Neural cell (in vitro differentiated cells): ENCODE measurements around the gene TSR3. TPM values are rescaled to one million over a fixed set of nuclear protein-coding genes. Genes with fewer than 3 reads are reported as not detected.

ENCODE experiments used
- H2AFZ ChIP-seq: fragments of 200-600, 300-800 bp; sonication (generic), shearing (Covaris generic); 2 replicates; pipeline ENCODE4 v1.6.0; 2014; ENCODE audit warnings: low read depth, mild to moderate bottlenecking, antibody characterized with exemption, low read length, moderate library complexity
- H3F3A ChIP-seq: fragments of 200-600 bp; shearing (Covaris generic); 2 replicates; pipeline ENCODE4 v1.6.1; 2016; ENCODE audit warnings: mild to moderate bottlenecking, moderate library complexity, mixed read lengths, antibody characterized with exemption, low read length; ENCODE audit not compliant: insufficient read depth, poor library complexity, severe bottlenecking
- H3K27ac ChIP-seq: fragments of 200-600, 300-800 bp; sonication (generic), shearing (Covaris generic); 2 replicates; pipeline ENCODE4 v1.5.1; 2014; ENCODE audit warnings: mild to moderate bottlenecking, low read length, moderate library complexity
- H3K27me3 ChIP-seq: fragments of 300-800, 200-600 bp; sonication (generic), shearing (Covaris generic); 2 replicates; pipeline ENCODE4 v1.6.0; 2014; ENCODE audit warnings: mild to moderate bottlenecking, low read depth, low read length, moderate library complexity; ENCODE audit not compliant: insufficient read depth
- H3K36me3 ChIP-seq: fragments of 300-800, 200-600 bp; sonication (generic), shearing (Covaris generic); 2 replicates; pipeline ENCODE4 v1.5.1; 2014; ENCODE audit warnings: mild to moderate bottlenecking, antibody characterized with exemption, low read length, moderate library complexity; ENCODE audit not compliant: insufficient read depth
- H3K4me2 ChIP-seq: fragments of 300-800, 200-600 bp; sonication (generic), shearing (Covaris generic); 2 replicates; pipeline ENCODE4 v1.6.0; 2014; ENCODE audit warnings: mild to moderate bottlenecking, low read length
- H3K4me3 ChIP-seq: fragments of 300-800, 200-600 bp; sonication (generic), shearing (Covaris generic); 2 replicates; pipeline ENCODE4 v1.5.1; 2014; ENCODE audit warnings: mild to moderate bottlenecking, low read length, moderate library complexity
- H3K79me2 ChIP-seq: fragments of 200-600 bp; shearing (Covaris generic); replicated peaks from 2 replicates; pipeline ENCODE4 v1.6.0; 2014; ENCODE audit warnings: mild to moderate bottlenecking, low read length, moderate library complexity; ENCODE audit not compliant: insufficient read depth
- H3K9ac ChIP-seq: fragments of 300-800, 200-600 bp; sonication (generic), shearing (Covaris generic); 2 replicates; pipeline ENCODE4 v1.6.1; 2016; ENCODE audit warnings: mild to moderate bottlenecking, low read length, mixed read lengths
- H3K9me2 ChIP-seq: fragments of 200-600 bp; shearing (Covaris generic); 2 replicates; pipeline ENCODE4 v1.6.1; 2016; ENCODE audit warnings: mild to moderate bottlenecking, low read length, mixed read lengths; ENCODE audit not compliant: insufficient read depth
- H3K9me3 ChIP-seq: fragments of 200-600, 300-800 bp; sonication (generic), shearing (Covaris generic); 2 replicates; pipeline ENCODE4 v1.6.1; 2016; ENCODE audit warnings: mild to moderate bottlenecking, mixed run types, low read length, moderate library complexity, mixed read lengths
- H4K20me1 ChIP-seq: fragments of 200-600 bp; shearing (Covaris generic); 2 replicates; pipeline ENCODE4 v1.6.1; 2016; ENCODE audit warnings: mild to moderate bottlenecking, mixed run types; ENCODE audit not compliant: insufficient read depth
- CTCF ChIP-seq: fragments of 450-650 bp; IDR thresholded peaks from 2 replicates; pipeline ENCODE4 v1.5.1; 2014; ENCODE audit warnings: antibody characterized with exemption, mild to moderate bottlenecking, moderate library complexity; ENCODE audit not compliant: poor library complexity, severe bottlenecking
- EP300 ChIP-seq: fragments of 450-650 bp; conservative IDR thresholded peaks from 2 replicates; pipeline ENCODE4 v1.6.1; 2014; ENCODE audit warnings: antibody characterized with exemption, mild to moderate bottlenecking, moderate library complexity; ENCODE audit not compliant: poor library complexity, severe bottlenecking
- EZH2 ChIP-seq: fragments of 200-600, 300-800 bp; shearing (Covaris generic), sonication (generic); IDR thresholded peaks from 2 replicates; pipeline ENCODE4 v1.6.1; 2014; ENCODE audit warnings: antibody characterized with exemption, low read length, borderline replicate concordance, mild to moderate bottlenecking; ENCODE audit not compliant: insufficient read depth, poor library complexity, severe bottlenecking
- MXI1 ChIP-seq: fragments of 450-650 bp; conservative IDR thresholded peaks from 2 replicates; pipeline ENCODE4 v1.6.1; 2014; ENCODE audit warnings: antibody characterized with exemption, mild to moderate bottlenecking; ENCODE audit not compliant: poor library complexity, severe bottlenecking
- POLR2AphosphoS5 ChIP-seq: IDR thresholded peaks from 2 replicates; pipeline ENCODE4 v1.6.1; 2012
- RAD21 ChIP-seq: fragments of 450-650 bp; conservative IDR thresholded peaks from 2 replicates; pipeline ENCODE4 v1.6.1; 2014; ENCODE audit warnings: antibody characterized with exemption, mild to moderate bottlenecking, moderate library complexity
- REST ChIP-seq: IDR thresholded peaks from 2 replicates; pipeline ENCODE4 v1.6.1; 2012; ENCODE audit warnings: borderline replicate concordance
- SMC3 ChIP-seq: fragments of 450-650 bp; conservative IDR thresholded peaks from 2 replicates; pipeline ENCODE4 v1.6.1; 2014; ENCODE audit warnings: antibody characterized with exemption, mild to moderate bottlenecking, moderate library complexity; ENCODE audit not compliant: poor library complexity
- TAF1 ChIP-seq: IDR thresholded peaks from 2 replicates; pipeline ENCODE4 v1.6.1; 2012; ENCODE audit warnings: low read depth
- polyA plus RNA-seq: library from polyadenylated mRNA; depleted of rRNA; stranded (reverse); fragments of >200 nt; gene quantifications from 2 replicates; pipeline ENCODE4 v1.2.3, GENCODE V29; 2014

The TSR3 gene
- polyA plus RNA-seq, 1 donor from 2014 or later, result 102 TPM

DNA sequence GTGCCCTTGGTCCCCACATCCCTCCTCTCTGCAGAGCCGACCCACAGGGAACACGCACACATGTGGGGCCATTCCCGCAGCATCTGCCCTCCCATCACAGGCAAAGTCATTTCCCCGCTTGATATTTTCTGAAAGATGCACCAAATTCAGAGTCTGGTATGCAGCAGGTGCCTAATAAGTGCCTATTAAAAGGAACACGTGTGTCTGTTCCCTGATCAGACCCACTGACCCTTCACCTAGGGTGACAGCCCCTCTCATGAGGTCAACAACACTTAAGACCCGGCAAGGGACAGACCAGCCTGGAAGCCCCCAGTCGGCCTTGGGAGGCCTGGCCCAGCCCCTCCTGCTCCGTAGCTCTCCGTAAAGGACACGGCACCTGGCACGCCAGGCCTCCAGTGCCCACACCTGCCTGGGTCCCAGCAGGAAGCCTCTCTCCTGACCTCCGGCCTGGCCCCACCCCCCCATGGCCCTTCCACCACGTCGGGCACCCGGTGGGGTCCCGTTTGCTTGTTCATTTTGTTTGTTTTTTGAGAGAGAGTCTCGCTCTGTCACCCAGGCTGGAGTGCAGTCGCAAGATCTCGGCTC is 42.8 kb upstream of the TSR3 start:
- Histone ChIP-seq H3K4me3 (no peak overlapping the region), H3K9me2 (no peaks in the 10 kb centered on the region), H3F3A (no peaks in the 10 kb centered on the region), H3K27me3 (no peaks in the 10 kb centered on the region), H4K20me1 (no peaks in the 10 kb centered on the region), H3K9me3 (no peaks in the 10 kb centered on the region), H2AFZ (no peak overlapping the region), H3K27ac (no peak overlapping the region), H3K36me3 (no peaks in the 10 kb centered on the region), H3K9ac (no peak overlapping the region), H3K79me2 (no peaks in the 10 kb centered on the region), H3K4me2 (no peak overlapping the region)
- TF ChIP-seq RAD21 (no peak), REST (no peak), TAF1 (no peak), SMC3 (no peak), MXI1 (no peak), POLR2AphosphoS5 (no peak), CTCF (no peak), EZH2 (no peak), EP300 (no peak)

DNA sequence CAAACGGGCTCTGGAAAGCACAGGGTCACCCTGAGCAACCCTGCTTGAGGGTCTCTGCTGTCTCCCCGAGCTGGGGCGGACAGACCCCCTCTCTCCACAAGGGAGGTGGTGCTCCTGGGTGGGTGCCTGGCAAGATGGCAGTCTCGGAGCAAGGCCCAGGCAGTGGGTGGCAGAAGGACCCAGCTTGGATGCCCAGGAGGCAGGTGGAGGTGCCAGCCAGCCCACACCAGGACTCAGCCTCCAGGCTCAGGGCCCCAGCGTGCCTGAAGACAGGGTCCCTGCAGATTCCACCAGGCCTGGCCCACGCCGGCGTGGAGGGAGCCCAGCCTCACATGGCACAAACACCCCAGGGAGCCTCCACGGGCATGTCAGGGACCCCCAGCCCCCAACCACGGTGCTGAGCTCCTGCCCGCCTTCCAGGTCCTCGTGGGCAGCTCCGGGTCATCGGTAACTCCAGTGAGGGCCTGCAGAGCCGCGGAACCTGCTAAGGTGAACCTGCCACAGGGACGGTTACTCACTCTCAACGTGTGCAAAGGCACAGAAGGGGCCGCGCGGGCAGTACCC is 42.0 kb upstream of the TSR3 start:
- Histone ChIP-seq H3K27me3 (no peaks in the 10 kb centered on the region), H3K27ac (no peak overlapping the region), H2AFZ (no peak overlapping the region), H3K36me3 (no peaks in the 10 kb centered on the region), H3K9me2 (no peaks in the 10 kb centered on the region), H3K79me2 (no peaks in the 10 kb centered on the region), H3K9ac (no peak overlapping the region), H3K4me2 (no peak overlapping the region), H4K20me1 (no peaks in the 10 kb centered on the region), H3F3A (no peaks in the 10 kb centered on the region), H3K9me3 (no peaks in the 10 kb centered on the region), H3K4me3 (no peak overlapping the region)
- no peak for TF ChIP-seq POLR2AphosphoS5
- no peak for TF ChIP-seq EZH2
- TF ChIP-seq SMC3, result no peak
- no peak for TF ChIP-seq CTCF
- TF ChIP-seq TAF1, result no peak
- no peak for TF ChIP-seq REST
- TF ChIP-seq MXI1, result no peak
- TF ChIP-seq RAD21, result no peak
- no peak for TF ChIP-seq EP300
